ENCODE results near the gene TAGLN3.

- no peak for TF ChIP-seq SIN3A (IDR thresholded peaks at IDR 0.05; ENCODE audit: borderline replicate concordance, insufficient read depth, low read depth, low read length)
- TF ChIP-seq CTCF (IDR thresholded peaks at IDR 0.05) = no peak
- TF ChIP-seq REST (IDR thresholded peaks at IDR 0.05; ENCODE audit: insufficient read depth in 1 of 2, low read depth in 2 of 2, low read length in 1 of 2) = no peak
- no peak for TF ChIP-seq POLR2AphosphoS5 (IDR thresholded peaks at IDR 0.05; ENCODE audit: low read depth, low read length)
- TF ChIP-seq TCF7L2 (IDR thresholded peaks at IDR 0.05; ENCODE audit: low read depth, low read length) = no peak
Measured at GRCh38 chr3:112041321-112041720, 42.6 kb downstream of the TAGLN3 start.
